Measurements from ENCODE around the gene SPHK2. TPM values are rescaled to one million over a fixed set of nuclear protein-coding genes. Genes with fewer than 3 reads are reported as not detected.
"Not testable (repeated sequence)": the region's sequence is repeated elsewhere in the genome, so short reads cannot be mapped to it uniquely, and the experiment has no call there.

Gene SPHK2
- total RNA-seq, 2 experiments from 2014 or later, result 18.2 to 33.3 TPM

DNA sequence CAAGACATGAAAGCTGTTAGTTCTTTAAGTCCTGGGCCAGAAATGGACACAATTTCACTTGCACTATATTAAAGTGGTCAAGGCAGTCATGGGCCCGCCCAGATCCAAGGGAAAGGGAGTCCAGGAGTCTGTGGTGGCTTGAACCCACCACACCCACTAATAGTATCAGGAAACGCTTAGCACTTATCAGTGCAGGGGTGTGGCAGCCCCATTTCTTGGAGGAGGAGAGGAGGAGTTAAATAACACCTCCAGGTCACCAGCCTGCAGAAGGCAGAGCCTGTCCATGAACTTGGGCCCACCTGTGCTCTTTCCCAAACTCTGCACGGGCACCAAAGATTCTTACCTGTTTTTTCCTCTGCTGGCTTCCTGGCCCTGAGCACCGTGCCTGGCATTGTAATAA is 58.9 kb downstream of the SPHK2 start:
- no peak for TF ChIP-seq EZH2phosphoT487 (IDR thresholded peaks at IDR 0.05; ENCODE audit: borderline replicate concordance, low read depth, low read length)
- TF ChIP-seq, protein P1, sequence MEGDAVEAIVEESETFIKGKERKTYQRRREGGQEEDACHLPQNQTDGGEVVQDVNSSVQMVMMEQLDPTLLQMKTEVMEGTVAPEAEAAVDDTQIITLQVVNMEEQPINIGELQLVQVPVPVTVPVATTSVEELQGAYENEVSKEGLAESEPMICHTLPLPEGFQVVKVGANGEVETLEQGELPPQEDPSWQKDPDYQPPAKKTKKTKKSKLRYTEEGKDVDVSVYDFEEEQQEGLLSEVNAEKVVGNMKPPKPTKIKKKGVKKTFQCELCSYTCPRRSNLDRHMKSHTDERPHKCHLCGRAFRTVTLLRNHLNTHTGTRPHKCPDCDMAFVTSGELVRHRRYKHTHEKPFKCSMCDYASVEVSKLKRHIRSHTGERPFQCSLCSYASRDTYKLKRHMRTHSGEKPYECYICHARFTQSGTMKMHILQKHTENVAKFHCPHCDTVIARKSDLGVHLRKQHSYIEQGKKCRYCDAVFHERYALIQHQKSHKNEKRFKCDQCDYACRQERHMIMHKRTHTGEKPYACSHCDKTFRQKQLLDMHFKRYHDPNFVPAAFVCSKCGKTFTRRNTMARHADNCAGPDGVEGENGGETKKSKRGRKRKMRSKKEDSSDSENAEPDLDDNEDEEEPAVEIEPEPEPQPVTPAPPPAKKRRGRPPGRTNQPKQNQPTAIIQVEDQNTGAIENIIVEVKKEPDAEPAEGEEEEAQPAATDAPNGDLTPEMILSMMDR (conservative IDR thresholded peaks at IDR 0.05; ENCODE audit: low read length), result no peak
- BruUV-seq (replicated peaks), result no TSS peak
- CTCF ChIA-PET (ENCODE audit: unreplicated experiment), result no interaction called here

DNA sequence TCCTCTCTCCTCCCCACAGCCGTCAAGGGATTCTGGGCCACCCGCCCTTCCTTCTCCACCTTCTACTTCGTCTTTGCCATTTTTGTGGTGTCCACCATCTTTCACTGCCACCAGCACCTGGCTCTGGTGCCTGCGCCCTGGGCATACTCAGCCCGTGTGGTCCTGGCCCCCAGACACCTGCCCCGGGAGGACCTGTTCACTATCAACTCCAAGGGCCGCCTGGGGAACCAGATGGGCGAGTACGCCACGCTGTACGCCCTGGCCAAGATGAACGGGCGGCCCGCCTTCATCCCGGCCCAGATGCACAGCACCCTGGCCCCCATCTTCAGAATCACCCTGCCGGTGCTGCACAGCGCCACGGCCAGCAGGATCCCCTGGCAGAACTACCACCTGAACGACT is 60.7 kb downstream of the SPHK2 start:
- BruUV-seq (replicated peaks); H2AFZ ChIP-seq (ENCODE audit: low read length); H3K9me3 ChIP-seq (ENCODE audit: low read length); H3K4me3 ChIP-seq (ENCODE audit: low read depth, low read length, poor library complexity, severe bottlenecking); H4K20me1 ChIP-seq (ENCODE audit: insufficient read depth, low read length); H3K27ac ChIP-seq (ENCODE audit: low read depth, low read length, poor library complexity, severe bottlenecking); POLR2A ChIA-PET; intact Hi-C loops (cut with micrococcal nuclease; ENCODE audit: unreplicated experiment); H3K36me3 ChIP-seq (ENCODE audit: insufficient read depth, low read length); DNase-seq (ENCODE audit: low spot score); H3K4me1 ChIP-seq (ENCODE audit: insufficient read depth, low read length, poor library complexity, severe bottlenecking); H3K79me2 ChIP-seq (ENCODE audit: insufficient read depth, low read depth, low read length); CTCF ChIA-PET (ENCODE audit: unreplicated experiment); H3K9me2 ChIP-seq (ENCODE audit: insufficient read depth, low read length); H3K4me2 ChIP-seq (ENCODE audit: low read length): not testable (repeated sequence)

More for the DNA sequence above, 58.9 kb downstream of the SPHK2 start:
- H3K4me1 ChIP-seq (ENCODE audit: insufficient read depth, low read length, poor library complexity, severe bottlenecking), result peaks cover 2% of the 10 kb centered on the region
- H3K4me3 ChIP-seq (ENCODE audit: low read depth, low read length, poor library complexity, severe bottlenecking), result no peak overlapping the region
- no peaks in the 10 kb centered on the region for H4K20me1 ChIP-seq (ENCODE audit: insufficient read depth, low read length)
- DNase-seq (ENCODE audit: low spot score), result no peak
- H3K9me3 ChIP-seq (ENCODE audit: low read length), result no peaks in the 10 kb centered on the region
- intact Hi-C loops (cut with micrococcal nuclease; ENCODE audit: unreplicated experiment), result no loop called here
- no peak overlapping the region for H3K27ac ChIP-seq (ENCODE audit: low read depth, low read length, poor library complexity, severe bottlenecking)
- no peaks in the 10 kb centered on the region for H3K9me2 ChIP-seq (ENCODE audit: insufficient read depth, low read length)
- H3K4me2 ChIP-seq (ENCODE audit: low read length), result no peak overlapping the region
- POLR2A ChIA-PET, result no interaction called here
- H3K36me3 ChIP-seq (ENCODE audit: insufficient read depth, low read length), result no peaks in the 10 kb centered on the region
- H2AFZ ChIP-seq (ENCODE audit: low read length), result no peak overlapping the region
- H3K79me2 ChIP-seq (ENCODE audit: insufficient read depth, low read depth, low read length), result no peaks in the 10 kb centered on the region

Other genes with a start within 250 kb of the SPHK2 start
- gene KDELR1, start 228.0 kb upstream of the SPHK2 start, total RNA-seq (2014; rRNA removed; shearing (Covaris generic)), result 26.2 and 38.8 TPM in 2 replicates
- gene KDELR1, start 228.0 kb upstream of the SPHK2 start, total RNA-seq (2022), result 63.8 and 74.0 TPM in 2 replicates
- not detected in 2 replicates for gene GRIN2D, start 225.8 kb upstream of the SPHK2 start, total RNA-seq (2014; rRNA removed; shearing (Covaris generic))
- gene GRIN2D, start 225.8 kb upstream of the SPHK2 start, total RNA-seq (2022), result 0.06 and 0.11 TPM in 2 replicates
- gene GRWD1, start 173.5 kb upstream of the SPHK2 start, total RNA-seq (2014; rRNA removed; shearing (Covaris generic)), result 34.4 and 35.8 TPM in 2 replicates
- gene GRWD1, start 173.5 kb upstream of the SPHK2 start, total RNA-seq (2022), result 26.3 and 32.1 TPM in 2 replicates
- 0.57 and 0.85 TPM in 2 replicates for gene KCNJ14, start 163.9 kb upstream of the SPHK2 start, total RNA-seq (2014; rRNA removed; shearing (Covaris generic))
- gene KCNJ14, start 163.9 kb upstream of the SPHK2 start, total RNA-seq (2022), result 2.5 and 2.6 TPM in 2 replicates
- gene CYTH2, start 150.1 kb upstream of the SPHK2 start, total RNA-seq (2014; rRNA removed; shearing (Covaris generic)), result 44.0 and 46.6 TPM in 2 replicates
- 53.2 and 74.8 TPM in 2 replicates for gene CYTH2, start 150.1 kb upstream of the SPHK2 start, total RNA-seq (2022)
- gene LMTK3, start 107.7 kb upstream of the SPHK2 start, total RNA-seq (2014; rRNA removed; shearing (Covaris generic)), result 1.3 and 2.3 TPM in 2 replicates
- 9.7 and 11.5 TPM in 2 replicates for gene LMTK3, start 107.7 kb upstream of the SPHK2 start, total RNA-seq (2022)
- gene SULT2B1, start 67.3 kb upstream of the SPHK2 start, total RNA-seq (2014; rRNA removed; shearing (Covaris generic)), result not detected in 2 replicates
- gene SULT2B1, start 67.3 kb upstream of the SPHK2 start, total RNA-seq (2022), result not detected in 2 replicates
- not detected in 2 replicates for gene SPACA4, start 12.8 kb upstream of the SPHK2 start, total RNA-seq (2014; rRNA removed; shearing (Covaris generic))
- gene SPACA4, start 12.8 kb upstream of the SPHK2 start, total RNA-seq (2022), result not detected in 2 replicates
- gene FAM83E, start 4.4 kb upstream of the SPHK2 start, total RNA-seq (2014; rRNA removed; shearing (Covaris generic)), result 3.7 and 6.2 TPM in 2 replicates
- 3.0 and 5.6 TPM in 2 replicates for gene FAM83E, start 4.4 kb upstream of the SPHK2 start, total RNA-seq (2022)
- gene RPL18, start 328 bp upstream of the SPHK2 start, total RNA-seq (2014; rRNA removed; shearing (Covaris generic)), result 3,527 and 5,064 TPM in 2 replicates
- 1,333 and 1,494 TPM in 2 replicates for gene RPL18, start 328 bp upstream of the SPHK2 start, total RNA-seq (2022)
- 20.8 and 35.6 TPM in 2 replicates for gene DBP, start 17.9 kb downstream of the SPHK2 start, total RNA-seq (2014; rRNA removed; shearing (Covaris generic))
- gene DBP, start 17.9 kb downstream of the SPHK2 start, total RNA-seq (2022), result 15.7 and 19.0 TPM in 2 replicates
- 2.5 and 2.7 TPM in 2 replicates for gene CA11, start 26.7 kb downstream of the SPHK2 start, total RNA-seq (2014; rRNA removed; shearing (Covaris generic))
- gene CA11, start 26.7 kb downstream of the SPHK2 start, total RNA-seq (2022), result 4.6 and 10.8 TPM in 2 replicates
- 0.16 TPM in 1 of 2 replicates, not detected in the other for gene NTN5, start 53.5 kb downstream of the SPHK2 start, total RNA-seq (2014; rRNA removed; shearing (Covaris generic))
- gene NTN5, start 53.5 kb downstream of the SPHK2 start, total RNA-seq (2022), result 0.20 and 0.53 TPM in 2 replicates
- not detected in 2 replicates for gene FUT2, start 76.5 kb downstream of the SPHK2 start, total RNA-seq (2014; rRNA removed; shearing (Covaris generic))
- not detected in 2 replicates for gene FUT2, start 76.5 kb downstream of the SPHK2 start, total RNA-seq (2022)
- 1.1 and 1.2 TPM in 2 replicates for gene MAMSTR, start 100.2 kb downstream of the SPHK2 start, total RNA-seq (2014; rRNA removed; shearing (Covaris generic))
- 1.2 and 1.8 TPM in 2 replicates for gene MAMSTR, start 100.2 kb downstream of the SPHK2 start, total RNA-seq (2022)
- gene RASIP1, start 121.1 kb downstream of the SPHK2 start, total RNA-seq (2014; rRNA removed; shearing (Covaris generic)), result 0.09 TPM in 1 of 2 replicates, not detected in the other
- 0.31 and 0.36 TPM in 2 replicates for gene RASIP1, start 121.1 kb downstream of the SPHK2 start, total RNA-seq (2022)
- not detected in 2 replicates for gene IZUMO1, start 127.4 kb downstream of the SPHK2 start, total RNA-seq (2014; rRNA removed; shearing (Covaris generic))
- gene IZUMO1, start 127.4 kb downstream of the SPHK2 start, total RNA-seq (2022), result not detected in 2 replicates
- gene FUT1, start 133.1 kb downstream of the SPHK2 start, total RNA-seq (2014; rRNA removed; shearing (Covaris generic)), result 0.03 and 0.08 TPM in 2 replicates
- not detected in 2 replicates for gene FUT1, start 133.1 kb downstream of the SPHK2 start, total RNA-seq (2022)
- gene FGF21, start 136.0 kb downstream of the SPHK2 start, total RNA-seq (2014; rRNA removed; shearing (Covaris generic)), result not detected in 2 replicates
- gene FGF21, start 136.0 kb downstream of the SPHK2 start, total RNA-seq (2022), result not detected in 2 replicates
- gene BCAT2, start 191.5 kb downstream of the SPHK2 start, total RNA-seq (2014; rRNA removed; shearing (Covaris generic)), result 44.5 and 47.2 TPM in 2 replicates
- 35.9 and 53.0 TPM in 2 replicates for gene BCAT2, start 191.5 kb downstream of the SPHK2 start, total RNA-seq (2022)
- 4.5 and 4.9 TPM in 2 replicates for gene HSD17B14, start 217.0 kb downstream of the SPHK2 start, total RNA-seq (2014; rRNA removed; shearing (Covaris generic))
- gene HSD17B14, start 217.0 kb downstream of the SPHK2 start, total RNA-seq (2022), result 1.8 and 3.2 TPM in 2 replicates
- gene PLEKHA4, start 249.1 kb downstream of the SPHK2 start, total RNA-seq (2014; rRNA removed; shearing (Covaris generic)), result 4.7 and 8.4 TPM in 2 replicates
- 8.1 and 8.8 TPM in 2 replicates for gene PLEKHA4, start 249.1 kb downstream of the SPHK2 start, total RNA-seq (2022)

Measured in OCI-LY7 (cell line).